DOHH2 (cell line): ENCODE measurements around the gene PIM3.

Source experiments
- H3F3A ChIP-seq: fragments of 200-600 bp; sonication (generic), shearing (Covaris generic); 2 replicates; pipeline ENCODE4 v1.6.0; 2016; ENCODE audit warnings: antibody characterized with exemption, mild to moderate bottlenecking; ENCODE audit not compliant: control insufficient read depth, insufficient read depth
- H3K27ac ChIP-seq: fragments of 200-600 bp; sonication (generic); 2 replicates; pipeline ENCODE4 v1.5.1; 2014; ENCODE audit warnings: low read depth, mild to moderate bottlenecking, low read length, moderate library complexity
- H3K27me3 ChIP-seq: fragments of 200-600 bp; sonication (generic); 2 replicates; pipeline ENCODE4 v1.6.1; 2014; ENCODE audit warnings: mild to moderate bottlenecking, low read length, mixed read lengths; ENCODE audit not compliant: control insufficient read depth
- H3K36me3 ChIP-seq: fragments of 200-600 bp; sonication (generic); 2 replicates; pipeline ENCODE4 v1.6.1; 2014; ENCODE audit warnings: mild to moderate bottlenecking, low read length, moderate library complexity, mixed read lengths; ENCODE audit not compliant: control insufficient read depth
- H3K4me1 ChIP-seq: fragments of 200-600 bp; sonication (generic); 2 replicates; pipeline ENCODE4 v1.6.1; 2014; ENCODE audit warnings: mild to moderate bottlenecking, low read length, mixed read lengths; ENCODE audit not compliant: control insufficient read depth
- H3K4me2 ChIP-seq: fragments of 200-600 bp; sonication (generic); 2 replicates; pipeline ENCODE4 v1.6.0; 2014; ENCODE audit warnings: mild to moderate bottlenecking, low read length, moderate library complexity
- H3K4me3 ChIP-seq: fragments of 200-600 bp; sonication (generic); 2 replicates; pipeline ENCODE4 v1.5.1; 2014; ENCODE audit warnings: mild to moderate bottlenecking, low read length, mixed read lengths
- H3K79me2 ChIP-seq: fragments of 200-600 bp; sonication (generic); 2 replicates; pipeline ENCODE4 v1.6.1; 2014; ENCODE audit warnings: mild to moderate bottlenecking, low read length, mixed read lengths; ENCODE audit not compliant: control insufficient read depth
- H3K9me2 ChIP-seq: fragments of 200-600 bp; sonication (generic); replicated peaks from 2 replicates; pipeline ENCODE4 v1.6.1; 2014; ENCODE audit warnings: mild to moderate bottlenecking, low read length, mixed read lengths; ENCODE audit not compliant: control insufficient read depth
- H3K9me3 ChIP-seq: fragments of 200-600 bp; sonication (generic); 2 replicates; pipeline ENCODE4 v1.6.1; 2014; ENCODE audit warnings: antibody characterized with exemption, low read length, mixed read lengths; ENCODE audit not compliant: control insufficient read depth, insufficient read depth
- H4K20me1 ChIP-seq: fragments of 200-600 bp; sonication (generic); 2 replicates; pipeline ENCODE4 v1.6.0; 2014; ENCODE audit warnings: low read depth, mild to moderate bottlenecking, antibody characterized with exemption, low read length, moderate library complexity; ENCODE audit not compliant: control insufficient read depth, insufficient read depth
- EZH2phosphoT487 ChIP-seq: fragments of 200-600 bp; sonication (generic); IDR thresholded peaks from 2 replicates; pipeline ENCODE4 v1.6.1; 2017; ENCODE audit warnings: borderline replicate concordance, mild to moderate bottlenecking, antibody characterized with exemption, low read length, moderate library complexity, mixed read lengths
- TF ChIP-seq, protein P1 (sequence below): fragments of 200-600 bp; sonication (generic); IDR thresholded peaks from one replicate; pipeline ENCODE4 v1.5.1; 2014; ENCODE audit warnings: antibody characterized with exemption, mild to moderate bottlenecking, low read depth, low read length; ENCODE audit not compliant: poor library complexity, severe bottlenecking

The PIM3 gene

DNA sequence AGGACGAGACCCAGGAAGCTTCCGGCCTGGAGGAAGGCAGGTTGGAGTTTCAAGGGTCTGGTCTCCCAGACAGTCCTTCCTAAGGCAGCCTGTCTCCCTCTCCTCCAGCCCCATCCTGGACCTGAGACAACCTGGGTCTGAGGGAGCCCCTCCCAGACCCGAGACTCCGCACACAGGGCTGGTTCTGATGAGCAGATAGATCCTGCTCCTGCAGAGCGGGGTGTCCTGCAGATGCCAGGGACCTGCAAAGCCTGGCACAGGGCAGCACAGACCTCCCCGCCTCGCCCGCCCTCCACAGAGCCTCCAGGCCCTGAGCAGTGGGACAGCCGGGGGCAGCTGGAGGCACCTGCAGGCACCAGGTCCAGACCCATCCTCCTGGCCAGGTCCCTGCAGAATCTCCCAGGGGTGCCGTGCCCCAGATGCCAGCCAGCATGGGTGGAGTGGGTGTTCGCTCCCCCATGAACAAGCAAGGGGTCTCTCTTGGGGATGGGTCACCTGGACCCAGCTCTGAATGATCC lies 7.8 kb downstream of the PIM3 start:
- H3K79me2 ChIP-seq: peaks cover 14% of the 10 kb centered on the region
- no peak overlapping the region for H3K4me2 ChIP-seq
- H3K27me3 ChIP-seq: no peaks in the 10 kb centered on the region; the same call in 1 of the 2 replicates
- H3F3A ChIP-seq: peaks cover 23% of the 10 kb centered on the region
- H3K36me3 ChIP-seq: peaks cover 15% of the 10 kb centered on the region
- TF ChIP-seq, protein P1, sequence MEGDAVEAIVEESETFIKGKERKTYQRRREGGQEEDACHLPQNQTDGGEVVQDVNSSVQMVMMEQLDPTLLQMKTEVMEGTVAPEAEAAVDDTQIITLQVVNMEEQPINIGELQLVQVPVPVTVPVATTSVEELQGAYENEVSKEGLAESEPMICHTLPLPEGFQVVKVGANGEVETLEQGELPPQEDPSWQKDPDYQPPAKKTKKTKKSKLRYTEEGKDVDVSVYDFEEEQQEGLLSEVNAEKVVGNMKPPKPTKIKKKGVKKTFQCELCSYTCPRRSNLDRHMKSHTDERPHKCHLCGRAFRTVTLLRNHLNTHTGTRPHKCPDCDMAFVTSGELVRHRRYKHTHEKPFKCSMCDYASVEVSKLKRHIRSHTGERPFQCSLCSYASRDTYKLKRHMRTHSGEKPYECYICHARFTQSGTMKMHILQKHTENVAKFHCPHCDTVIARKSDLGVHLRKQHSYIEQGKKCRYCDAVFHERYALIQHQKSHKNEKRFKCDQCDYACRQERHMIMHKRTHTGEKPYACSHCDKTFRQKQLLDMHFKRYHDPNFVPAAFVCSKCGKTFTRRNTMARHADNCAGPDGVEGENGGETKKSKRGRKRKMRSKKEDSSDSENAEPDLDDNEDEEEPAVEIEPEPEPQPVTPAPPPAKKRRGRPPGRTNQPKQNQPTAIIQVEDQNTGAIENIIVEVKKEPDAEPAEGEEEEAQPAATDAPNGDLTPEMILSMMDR: no peak
- no peak for TF ChIP-seq EZH2phosphoT487
- peaks cover 5% of the 10 kb centered on the region; the same call in 1 of the 2 replicates for H3K9me3 ChIP-seq
- peaks cover 3% of the 10 kb centered on the region; the same call in 1 of the 2 replicates for H4K20me1 ChIP-seq
- no peak overlapping the region for H3K4me3 ChIP-seq
- H3K27ac ChIP-seq: no peak overlapping the region
- peaks cover 62% of the 10 kb centered on the region for H3K4me1 ChIP-seq
- no peaks in the 10 kb centered on the region for H3K9me2 ChIP-seq

GRCh38 chr22:49968831-49969661 lies 8.5 kb downstream of the PIM3 start:
- Histone ChIP-seq H4K20me1 (no peaks in the 10 kb centered on the region; the same call in 1 of the 2 replicates), H3K27me3 (no peaks in the 10 kb centered on the region; the same call in 1 of the 2 replicates), H3K79me2 (peaks cover 7% of the 10 kb centered on the region), H3K9me3 (peaks cover 6% of the 10 kb centered on the region; the same call in 1 of the 2 replicates), H3F3A (peaks cover 18% of the 10 kb centered on the region), H3K9me2 (no peaks in the 10 kb centered on the region), H3K4me1 (peaks cover 59% of the 10 kb centered on the region), H3K27ac (no peak overlapping the region), H3K4me2 (no peak overlapping the region), H3K36me3 (peaks cover 8% of the 10 kb centered on the region), H3K4me3 (no peak overlapping the region)
- TF ChIP-seq, protein P1: no peak
- TF ChIP-seq EZH2phosphoT487: no peak

DNA sequence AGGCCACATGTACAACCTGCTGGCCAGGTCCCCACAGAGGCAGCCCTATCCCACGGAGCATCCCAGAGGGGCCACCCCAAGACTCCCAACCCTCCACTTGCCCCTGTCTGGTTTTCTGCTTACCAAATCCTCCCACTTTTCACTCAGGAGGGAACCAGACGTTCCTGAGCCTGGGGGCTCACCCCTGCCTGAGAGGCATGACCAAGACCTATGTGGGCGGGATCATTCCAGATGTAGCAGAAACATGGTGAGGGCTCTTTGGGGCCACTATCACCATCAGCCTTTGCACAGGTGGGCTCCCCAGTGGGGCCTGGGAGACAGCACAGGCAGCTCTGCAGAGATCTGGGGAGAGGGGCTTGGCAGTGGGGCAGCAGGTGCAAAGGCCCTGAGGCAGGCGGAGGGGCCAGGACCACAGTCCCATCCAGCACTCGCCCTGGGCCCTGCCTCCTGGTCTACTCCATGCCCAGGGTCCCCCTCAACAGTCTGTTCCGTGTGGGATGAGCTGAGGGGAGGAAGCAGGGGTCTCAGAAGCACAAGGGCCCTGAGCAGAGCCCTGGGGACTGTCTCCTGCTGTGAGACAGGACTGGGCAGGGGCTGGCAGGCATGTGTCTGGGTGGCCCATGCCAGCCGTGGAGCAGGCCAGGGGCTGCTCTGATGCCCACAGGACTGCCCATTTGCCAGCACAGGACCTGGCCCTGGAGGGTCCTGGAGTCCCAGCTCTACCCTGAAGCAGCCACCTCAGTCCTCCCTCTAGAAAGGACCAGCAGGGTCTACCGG lies 9.4 kb downstream of the PIM3 start:
- H3K27me3 ChIP-seq: no peaks in the 10 kb centered on the region; the same call in 1 of the 2 replicates
- H4K20me1 ChIP-seq: no peaks in the 10 kb centered on the region; the same call in 1 of the 2 replicates
- no peak for TF ChIP-seq EZH2phosphoT487
- TF ChIP-seq, protein P1: no peak
- H3K79me2 ChIP-seq: no peaks in the 10 kb centered on the region
- peaks cover 6% of the 10 kb centered on the region; the same call in 1 of the 2 replicates for H3K9me3 ChIP-seq
- no peaks in the 10 kb centered on the region for H3K9me2 ChIP-seq
- H3K4me1 ChIP-seq: peaks cover 58% of the 10 kb centered on the region
- peak overlapping the region; percentile 83 for H3K4me2 ChIP-seq
- peak overlapping the region; percentile 63; the same call in 1 of the 2 replicates for H3K4me3 ChIP-seq
- peaks cover 18% of the 10 kb centered on the region for H3F3A ChIP-seq
- H3K27ac ChIP-seq: peak overlapping the region; percentile 42
- H3K36me3 ChIP-seq: no peaks in the 10 kb centered on the region; the same call in 1 of the 2 replicates
